ENCODE results near the gene AKR7A3.
A peak's percentile ranks its signal among the peaks of the same experiment; 100 is the strongest.
"Not testable (repeated sequence)": the region's sequence is repeated elsewhere in the genome, so short reads cannot be mapped to it uniquely, and the experiment has no call there.

Gene AKR7A3

DNA sequence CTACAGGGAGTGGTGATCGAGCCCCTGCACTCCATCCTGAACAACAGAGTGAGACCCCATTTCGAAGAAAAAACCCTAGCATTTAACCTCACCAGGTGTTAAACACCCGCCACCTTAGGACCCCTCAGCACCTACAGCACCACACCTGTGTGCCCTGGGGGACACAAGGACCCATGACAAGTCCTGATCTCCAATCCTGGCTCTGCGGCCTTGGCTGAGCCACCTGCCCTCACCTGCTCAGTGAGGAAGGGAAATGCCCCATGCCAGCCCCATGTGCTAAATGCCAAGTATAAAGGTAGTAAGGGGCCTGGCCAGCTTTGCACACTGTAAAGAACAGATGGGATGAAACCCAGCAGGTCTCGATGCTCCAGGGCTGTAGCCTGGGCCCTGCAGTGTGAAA is 25.8 kb downstream of the AKR7A3 start:
- TF ChIP-seq, protein P1, sequence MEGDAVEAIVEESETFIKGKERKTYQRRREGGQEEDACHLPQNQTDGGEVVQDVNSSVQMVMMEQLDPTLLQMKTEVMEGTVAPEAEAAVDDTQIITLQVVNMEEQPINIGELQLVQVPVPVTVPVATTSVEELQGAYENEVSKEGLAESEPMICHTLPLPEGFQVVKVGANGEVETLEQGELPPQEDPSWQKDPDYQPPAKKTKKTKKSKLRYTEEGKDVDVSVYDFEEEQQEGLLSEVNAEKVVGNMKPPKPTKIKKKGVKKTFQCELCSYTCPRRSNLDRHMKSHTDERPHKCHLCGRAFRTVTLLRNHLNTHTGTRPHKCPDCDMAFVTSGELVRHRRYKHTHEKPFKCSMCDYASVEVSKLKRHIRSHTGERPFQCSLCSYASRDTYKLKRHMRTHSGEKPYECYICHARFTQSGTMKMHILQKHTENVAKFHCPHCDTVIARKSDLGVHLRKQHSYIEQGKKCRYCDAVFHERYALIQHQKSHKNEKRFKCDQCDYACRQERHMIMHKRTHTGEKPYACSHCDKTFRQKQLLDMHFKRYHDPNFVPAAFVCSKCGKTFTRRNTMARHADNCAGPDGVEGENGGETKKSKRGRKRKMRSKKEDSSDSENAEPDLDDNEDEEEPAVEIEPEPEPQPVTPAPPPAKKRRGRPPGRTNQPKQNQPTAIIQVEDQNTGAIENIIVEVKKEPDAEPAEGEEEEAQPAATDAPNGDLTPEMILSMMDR (IDR thresholded peaks at IDR 0.05; ENCODE audit: low read depth, low read length), result no peak
- no peak for DNase-seq (ENCODE audit: extremely low read depth, low read depth)

GRCh38 chr1:19262047-19262446 is 26.5 kb downstream of the AKR7A3 start:
- no peak for DNase-seq (ENCODE audit: extremely low read depth, low read depth)
- TF ChIP-seq, protein P1 (IDR thresholded peaks at IDR 0.05; ENCODE audit: low read depth, low read length), result no peak

DNA sequence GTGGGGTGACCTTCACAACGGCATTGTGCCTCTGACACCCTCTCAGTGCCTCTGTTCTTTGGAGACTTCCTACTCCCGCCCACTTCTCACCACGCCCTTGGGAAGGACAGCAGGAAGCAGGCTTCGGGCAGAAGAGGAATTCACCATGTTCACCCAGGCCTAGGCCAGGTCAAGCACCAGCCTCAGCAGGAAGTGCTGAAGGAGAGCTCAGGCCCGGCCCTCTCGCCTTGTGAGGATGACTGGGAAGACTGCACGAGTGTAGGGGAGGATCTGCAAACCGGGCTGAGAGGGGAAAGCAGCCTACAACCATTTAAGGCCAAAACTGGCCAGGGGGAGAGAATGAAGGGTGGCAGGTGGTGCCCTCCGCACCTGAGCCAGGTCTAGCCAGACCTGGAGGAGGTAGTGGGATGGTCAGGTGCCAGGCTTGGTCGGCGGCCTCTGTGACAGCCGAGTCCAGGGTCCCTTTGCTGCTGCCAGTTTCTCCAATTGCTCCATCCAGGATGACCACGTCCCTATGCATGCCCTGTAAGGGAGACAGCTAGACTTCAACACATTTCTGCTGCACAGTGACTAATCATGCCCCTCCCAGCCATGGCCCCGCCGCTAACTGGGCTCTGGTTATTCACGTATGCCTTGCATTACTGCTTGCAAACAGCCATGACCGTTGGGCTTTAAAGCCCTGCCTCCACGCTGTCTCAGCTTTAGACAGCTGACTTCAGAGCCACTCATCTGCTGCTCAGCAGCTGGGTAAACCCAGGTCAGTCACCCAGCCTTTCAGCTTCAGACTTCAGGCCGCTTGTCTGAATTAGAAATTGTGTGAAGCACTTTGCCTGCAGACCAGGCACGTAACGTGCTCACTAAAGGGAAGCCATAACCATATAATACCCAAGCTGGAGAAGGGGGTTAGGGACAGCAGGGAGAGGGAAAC is 28.1 kb downstream of the AKR7A3 start:
- DNase-seq (ENCODE audit: extremely low read depth, low read depth), result peak; percentile 95
- TF ChIP-seq, protein P1 (IDR thresholded peaks at IDR 0.05; ENCODE audit: low read depth, low read length), result no peak

- TF ChIP-seq, protein P1 (IDR thresholded peaks at IDR 0.05; ENCODE audit: low read depth, low read length), result no peak
- no peak for DNase-seq (ENCODE audit: extremely low read depth, low read depth)
These were observed 30.2 kb downstream of the AKR7A3 start for GRCh38 chr1:19258353-19258752.

- TF ChIP-seq, protein P1 (IDR thresholded peaks at IDR 0.05; ENCODE audit: low read depth, low read length), result no peak
- no peak for DNase-seq (ENCODE audit: extremely low read depth, low read depth)
These were observed 31.2 kb downstream of the AKR7A3 start for GRCh38 chr1:19257178-19257914.

DNA sequence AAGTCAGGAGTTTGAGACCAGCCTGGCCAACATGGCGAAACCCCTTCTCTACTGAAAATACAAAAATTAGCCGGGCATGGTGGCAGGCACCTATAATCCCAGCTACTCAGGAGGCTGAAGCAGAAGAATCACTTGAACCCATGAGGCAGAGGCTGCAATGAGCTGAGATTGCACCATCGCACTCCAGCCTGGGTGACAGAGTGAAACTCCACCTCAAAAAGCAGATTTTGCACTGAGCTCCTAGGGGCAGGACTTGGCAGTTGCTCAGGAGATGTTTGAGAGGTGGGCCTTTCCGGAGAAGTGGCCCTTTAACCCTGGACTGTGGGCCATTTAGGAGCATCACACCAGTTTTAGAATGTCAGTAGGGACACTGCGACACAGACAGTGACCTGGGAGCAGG is 32.3 kb downstream of the AKR7A3 start:
- not testable (repeated sequence) for DNase-seq (ENCODE audit: extremely low read depth, low read depth)

GRCh38 chr1:19255288-19255687 is 33.3 kb downstream of the AKR7A3 start:
- DNase-seq (ENCODE audit: extremely low read depth, low read depth), result no peak
- TF ChIP-seq, protein P1 (IDR thresholded peaks at IDR 0.05; ENCODE audit: low read depth, low read length), result no peak

All from AG09319 (cell line).